Neutrophil (primary cell): ENCODE data around the gene STOML1.

Experiments used
- H3K27ac ChIP-seq: fragments of 200-600 bp; sonication (generic); 2 replicates; pipeline ENCODE4 v1.5.1; 2016; ENCODE audit warnings: mild to moderate bottlenecking, moderate library complexity
- H3K27me3 ChIP-seq: fragments of 200-600 bp; sonication (generic); 2 replicates; pipeline ENCODE4 v1.6.0; 2016; ENCODE audit warnings: mild to moderate bottlenecking
- H3K36me3 ChIP-seq: fragments of 200-600 bp; sonication (generic); 2 replicates; pipeline ENCODE4 v1.5.1; 2017
- H3K4me1 ChIP-seq, 2 experiments: fragments of 200-600 bp in 1 of 2; sonication (generic) in 1 of 2; 1 replicate in 1 of 2; 2 replicates in 1 of 2; pipeline versions ENCODE4 v1.5.1 to v1.6.1; 2013 to 2016; ENCODE audit warnings: low read depth in 1 of 2, low read length in 1 of 2, mild to moderate bottlenecking in 1 of 2, moderate library complexity in 1 of 2; ENCODE audit not compliant: control insufficient read depth in 1 of 2, insufficient read depth in 1 of 2
- H3K4me3 ChIP-seq, 2 experiments: fragments of 200-600 bp in 1 of 2; sonication (generic) in 1 of 2; 1 replicate in 1 of 2; 2 replicates in 1 of 2; pipeline ENCODE4 v1.5.1; 2013 to 2016; ENCODE audit warnings: low read depth in 1 of 2, low read length in 1 of 2, mild to moderate bottlenecking in 1 of 2, moderate library complexity in 1 of 2
- H3K9me3 ChIP-seq: fragments of 200-600 bp; sonication (generic); 2 replicates; pipeline ENCODE4 v1.5.1; 2016
- CTCF ChIP-seq: fragments of 200-600 bp; sonication (generic); IDR thresholded peaks from 2 replicates; pipeline ENCODE4 v1.5.1; 2016; ENCODE audit warnings: antibody characterized with exemption

The STOML1 gene

GRCh38 chr15:73984208-73984979 lies 7.7 kb downstream of the STOML1 start:
- no peak for TF ChIP-seq CTCF
- Histone ChIP-seq H3K4me3 (no peak overlapping the region), H3K9me3 (no peaks in the 10 kb centered on the region), H3K4me1 (peaks cover 29 to 43% of the 10 kb centered on the region in 2 experiments), H3K27me3 (no peaks in the 10 kb centered on the region), H3K27ac (no peak overlapping the region), H3K36me3 (no peaks in the 10 kb centered on the region)

- no peak overlapping the region for H3K4me3 ChIP-seq
- H3K4me1 ChIP-seq = peaks cover 29 to 43% of the 10 kb centered on the region in 2 experiments
- H3K36me3 ChIP-seq = no peaks in the 10 kb centered on the region
- no peak for TF ChIP-seq CTCF
- H3K9me3 ChIP-seq = no peaks in the 10 kb centered on the region
- H3K27ac ChIP-seq = no peak overlapping the region
- H3K27me3 ChIP-seq = no peaks in the 10 kb centered on the region
Measured at GRCh38 chr15:73983773-73984172, 8.3 kb downstream of the STOML1 start.

- peak overlapping the region; percentile 62 for H3K27ac ChIP-seq
- H3K36me3 ChIP-seq = no peaks in the 10 kb centered on the region
- no peaks in the 10 kb centered on the region for H3K9me3 ChIP-seq
- peaks cover 29 to 43% of the 10 kb centered on the region in 2 experiments for H3K4me1 ChIP-seq
- no peaks in the 10 kb centered on the region for H3K27me3 ChIP-seq
- no peak overlapping the region for H3K4me3 ChIP-seq
- TF ChIP-seq CTCF = no peak
Measured at GRCh38 chr15:73983211-73983727, 8.8 kb downstream of the STOML1 start.

- Histone ChIP-seq H3K9me3 (no peaks in the 10 kb centered on the region), H3K4me1 (peaks cover 29 to 43% of the 10 kb centered on the region in 2 experiments), H3K27ac (peak overlapping the region; percentile 62), H3K4me3 (peak overlapping the region in 1 of 2 experiments; percentile 16), H3K27me3 (no peaks in the 10 kb centered on the region), H3K36me3 (no peaks in the 10 kb centered on the region)
- TF ChIP-seq CTCF = no peak
Measured at GRCh38 chr15:73982222-73982962, 9.7 kb downstream of the STOML1 start.

DNA sequence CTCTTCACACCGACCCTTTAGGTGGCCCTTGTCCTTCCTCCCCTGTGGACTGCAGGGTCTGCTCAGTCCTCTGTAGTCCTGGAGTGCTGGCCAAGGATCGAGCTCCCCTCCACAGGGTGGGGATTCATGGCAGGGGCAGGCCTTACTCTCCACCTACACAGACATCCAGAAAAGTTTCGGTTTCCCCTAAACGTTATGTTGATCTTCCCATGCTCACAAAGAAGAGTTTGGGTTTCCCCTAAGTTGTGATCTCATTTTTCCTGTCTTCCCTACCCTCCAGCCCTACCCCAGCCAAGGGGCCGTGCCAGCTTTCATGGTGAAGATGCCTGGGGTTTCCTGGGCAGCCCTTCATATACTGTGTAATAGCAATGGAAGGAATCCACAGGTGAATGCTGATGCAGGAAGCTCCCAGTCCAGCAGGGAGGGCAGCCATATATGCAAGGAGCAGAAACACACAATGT lies 10.3 kb downstream of the STOML1 start:
- Histone ChIP-seq H3K4me3 (no peak overlapping the region), H3K9me3 (no peaks in the 10 kb centered on the region), H3K36me3 (no peaks in the 10 kb centered on the region), H3K27me3 (no peaks in the 10 kb centered on the region), H3K27ac (peak overlapping the region; percentile 62), H3K4me1 (peaks cover 29 to 43% of the 10 kb centered on the region in 2 experiments)
- no peak for TF ChIP-seq CTCF
